Activated naive CD4-positive, alpha-beta T cell treated with anti-CD3 and anti-CD28 coated beads for 36 hours (primary cell): ENCODE results near the gene CEP250. TPM values are rescaled to one million over a fixed set of nuclear protein-coding genes. Genes with fewer than 3 reads are reported as not detected.
A peak's percentile ranks its signal among the peaks of the same experiment; 100 is the strongest.
"Not testable (repeated sequence)": the region's sequence is repeated elsewhere in the genome, so short reads cannot be mapped to it uniquely, and the experiment has no call there.

Experiments
- CTCF ChIA-PET: fragments of 350-600 bp; sonication (Branson Sonifier 250); formaldehyde crosslinking; loops from one replicate; lab custom pipeline; 2021; ENCODE audit warnings: antibody characterized with exemption; lab: Charles Lee
- DNase-seq: peaks from one replicate; pipeline ENCODE4 v3.0.0-alpha.2; 2020
- H3K27ac Mint-ChIP-seq: one replicate; pipeline ENCODE4 v1.8.0; 2021; ENCODE audit warnings: mild to moderate bottlenecking, mixed read lengths
- H3K27me3 Mint-ChIP-seq: one replicate; pipeline ENCODE4 v1.8.0; 2021; ENCODE audit warnings: low read depth, mixed read lengths
- H3K36me3 Mint-ChIP-seq: one replicate; pipeline ENCODE4 v1.8.0; 2021; ENCODE audit warnings: low read depth, mixed read lengths
- H3K4me1 Mint-ChIP-seq: one replicate; pipeline ENCODE4 v1.8.0; 2021; ENCODE audit warnings: low read depth, mixed read lengths
- H3K4me3 Mint-ChIP-seq: one replicate; pipeline ENCODE4 v1.8.0; 2021; ENCODE audit warnings: mild to moderate bottlenecking, moderate library complexity, mixed read lengths
- H3K9me3 Mint-ChIP-seq: one replicate; pipeline ENCODE4 v1.8.0; 2021; ENCODE audit warnings: mixed read lengths
- intact Hi-C: fragments of 100-400 bp; cut with micrococcal nuclease; formaldehyde crosslinking; loops from one replicate; pipeline ENCODE4 v1.15.1; 2023
- total RNA-seq, 2 experiments: library from RNA; stranded (reverse); gene quantifications; one replicate each; pipeline ENCODE4 v1.2.3, GENCODE V29; 2021

Gene CEP250
- total RNA-seq, 2 experiments from 2014 or later: 43.4 to 46.9 TPM

- no peak overlapping the region for H3K27ac Mint-ChIP-seq
- CTCF ChIA-PET: interaction anchor here (1.0 to 2.1 kb wide), 3 partner anchors 11 to 131 kb away, joined by 4 to 9 read pairs (median 4); no protein-coding TSS in a partner anchor
- no peaks in the 10 kb centered on the region for H3K36me3 Mint-ChIP-seq
- intact Hi-C loops: no loop called here
- no peaks in the 10 kb centered on the region for H3K9me3 Mint-ChIP-seq
- no peak for DNase-seq
- H3K4me1 Mint-ChIP-seq: peaks cover 3% of the 10 kb centered on the region
- H3K27me3 Mint-ChIP-seq: peaks cover 9% of the 10 kb centered on the region
- no peak overlapping the region for H3K4me3 Mint-ChIP-seq
These were observed 19.2 kb upstream of the CEP250 start for GRCh38 chr20:35436177-35436573.

DNA sequence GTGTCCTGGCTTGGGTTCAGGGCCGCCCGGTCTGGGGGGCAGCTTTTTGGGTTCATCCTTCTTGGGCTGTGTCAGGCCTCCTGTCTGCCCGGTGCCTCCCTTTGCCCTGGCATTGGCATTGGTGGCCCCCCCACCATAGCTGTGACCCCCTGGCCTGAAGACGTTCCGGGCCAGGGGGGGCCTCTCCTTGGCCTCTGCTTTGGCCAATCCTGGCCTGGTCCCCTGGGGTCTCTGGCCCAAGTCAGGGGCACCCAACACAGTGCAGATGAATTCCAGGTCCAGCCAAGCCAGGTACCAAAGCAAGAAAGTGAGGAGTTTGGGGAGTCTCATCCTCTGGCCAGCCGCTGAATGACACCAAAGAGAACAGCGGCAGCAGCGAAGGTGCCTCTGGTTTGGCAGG, 17.8 kb upstream of the CEP250 start:
- Mint-ChIP-seq H3K4me1 (peaks cover 3% of the 10 kb centered on the region), H3K4me3 (no peak overlapping the region), H3K36me3 (no peaks in the 10 kb centered on the region), H3K27me3 (peaks cover 9% of the 10 kb centered on the region), H3K27ac (no peak overlapping the region), H3K9me3 (no peaks in the 10 kb centered on the region)
- intact Hi-C loops: no loop called here
- CTCF ChIA-PET: interaction anchor here (1.2 to 6.0 kb wide), 3 partner anchors 10 to 133 kb away, joined by 3 to 62 read pairs (median 24); no protein-coding TSS in a partner anchor
- no peak for DNase-seq

- Mint-ChIP-seq H3K27me3 (peaks cover 11% of the 10 kb centered on the region), H3K36me3 (no peaks in the 10 kb centered on the region), H3K4me3 (no peak overlapping the region), H3K9me3 (no peaks in the 10 kb centered on the region), H3K4me1 (peaks cover 7% of the 10 kb centered on the region), H3K27ac (no peak overlapping the region)
- CTCF ChIA-PET: interaction anchor here (6.0 kb wide), 1 partner anchor 138 kb away, joined by 62 read pairs; no protein-coding TSS in a partner anchor
- intact Hi-C loops: no loop called here
- DNase-seq: no peak
These were observed 12.4 kb upstream of the CEP250 start for GRCh38 chr20:35443003-35443402.

GRCh38 chr20:35444226-35444625, 11.2 kb upstream of the CEP250 start:
- H3K9me3 Mint-ChIP-seq: no peaks in the 10 kb centered on the region
- no peak for DNase-seq
- no peak overlapping the region for H3K4me3 Mint-ChIP-seq
- intact Hi-C loops: no loop called here
- CTCF ChIA-PET: interaction anchor here (1.8 to 7.1 kb wide), 2 partner anchors 9 to 139 kb away, joined by 5 to 79 read pairs; no protein-coding TSS in a partner anchor
- peaks cover 3% of the 10 kb centered on the region for H3K4me1 Mint-ChIP-seq
- no peaks in the 10 kb centered on the region for H3K36me3 Mint-ChIP-seq
- no peak overlapping the region for H3K27ac Mint-ChIP-seq
- peaks cover 11% of the 10 kb centered on the region for H3K27me3 Mint-ChIP-seq

DNA sequence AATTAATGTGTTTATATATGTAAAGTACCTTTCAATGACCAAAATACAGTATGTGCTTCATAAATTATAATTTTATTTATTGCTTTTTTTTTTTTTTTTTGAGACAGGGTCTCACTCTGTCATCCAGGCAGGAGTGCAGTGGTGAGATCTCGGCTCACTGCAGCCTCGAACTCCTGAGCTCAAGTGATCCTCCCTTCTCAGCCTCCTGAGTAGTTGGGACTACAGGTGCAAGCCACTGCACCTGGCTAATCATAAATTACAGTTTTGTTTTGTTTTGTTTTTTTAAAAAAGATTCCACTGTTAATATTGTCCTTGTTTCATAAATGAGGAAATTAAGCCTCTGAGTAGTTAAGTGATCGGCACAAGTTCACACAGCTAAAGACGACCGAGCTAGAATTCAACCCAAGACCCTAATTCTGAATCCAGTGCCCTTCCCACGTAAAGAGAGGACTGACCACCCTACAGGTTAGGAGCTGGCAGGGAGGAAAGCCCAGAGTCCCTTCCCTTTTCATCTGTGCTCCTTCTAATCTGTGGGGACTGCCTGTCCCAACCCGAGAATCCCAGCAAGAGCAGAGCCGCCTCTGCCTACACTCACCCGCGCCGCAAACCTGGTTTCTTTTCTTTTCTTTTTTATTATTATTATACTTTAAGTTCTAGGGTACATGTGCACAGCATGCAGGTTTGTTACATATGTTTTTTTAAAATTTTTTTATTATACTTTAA, 8.9 kb upstream of the CEP250 start:
- Mint-ChIP-seq H3K27me3 (peaks cover 2% of the 10 kb centered on the region), H3K4me3 (peak overlapping the region; percentile 66), H3K27ac (no peak overlapping the region), H3K36me3 (no peaks in the 10 kb centered on the region), H3K4me1 (peaks cover 3% of the 10 kb centered on the region), H3K9me3 (no peaks in the 10 kb centered on the region)
- CTCF ChIA-PET: interaction anchor here (0.5 to 7.1 kb wide), 14 partner anchors 8 to 411 kb away, joined by 3 to 79 read pairs (median 4); partner anchors contain the start of gene GDF5
- no peak for DNase-seq
- intact Hi-C loops: loop anchor here (1.0 kb wide), 1 partner anchor 142 kb away; no protein-coding TSS in a partner anchor

- Mint-ChIP-seq H3K27me3 (peaks cover 2% of the 10 kb centered on the region), H3K4me1 (peaks cover 3% of the 10 kb centered on the region), H3K9me3 (no peaks in the 10 kb centered on the region), H3K27ac (no peak overlapping the region), H3K36me3 (no peaks in the 10 kb centered on the region), H3K4me3 (peak overlapping the region; percentile 72)
- DNase-seq: peak; percentile 97
- CTCF ChIA-PET: interaction anchor here (0.5 to 7.1 kb wide), 20 partner anchors 8 to 412 kb away, joined by 3 to 79 read pairs (median 4); partner anchors contain the start of genes CEP250, EIF6 and GDF5
- intact Hi-C loops: loop anchor here (1.0 kb wide), 1 partner anchor 143 kb away; no protein-coding TSS in a partner anchor
These were observed 8.2 kb upstream of the CEP250 start for GRCh38 chr20:35447082-35447789.

DNA sequence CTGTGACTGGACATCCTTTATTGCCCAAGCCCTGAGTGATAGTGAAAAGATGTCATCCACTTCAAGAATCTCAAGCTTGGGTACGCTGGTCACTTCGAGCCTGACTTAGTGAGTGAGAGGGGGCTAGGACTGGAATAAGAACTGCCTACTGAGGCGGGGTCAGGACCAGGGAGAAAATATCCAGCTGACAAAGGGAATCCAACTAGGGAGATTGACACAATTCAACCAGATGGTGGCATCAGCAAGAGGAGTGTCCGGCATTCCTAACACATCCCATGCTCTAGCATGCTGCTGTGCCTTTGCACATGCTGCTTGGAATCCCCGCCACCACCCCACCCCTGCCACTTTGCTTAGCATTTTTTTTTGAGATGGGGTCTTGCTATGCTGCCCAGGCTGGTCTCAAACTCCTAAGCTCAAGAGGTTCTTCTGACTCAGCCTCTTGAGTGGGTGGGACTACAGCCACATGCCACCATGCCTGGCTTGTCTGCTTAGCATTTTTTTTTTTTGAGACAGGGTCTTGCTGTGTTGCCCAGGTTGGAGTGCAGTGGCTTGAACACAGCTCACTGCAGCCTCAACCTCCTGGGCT, 6.5 kb upstream of the CEP250 start:
- Mint-ChIP-seq H3K4me3 (no peak overlapping the region), H3K27ac (no peak overlapping the region), H3K36me3 (no peaks in the 10 kb centered on the region), H3K9me3 (no peaks in the 10 kb centered on the region), H3K4me1 (peaks cover 8% of the 10 kb centered on the region), H3K27me3 (peaks cover 2% of the 10 kb centered on the region)
- intact Hi-C loops: no loop called here
- CTCF ChIA-PET: interaction anchor here (0.7 to 7.1 kb wide), 4 partner anchors 10 to 144 kb away, joined by 4 to 79 read pairs (median 10); partner anchors contain the start of gene GDF5
- DNase-seq: no peak

DNA sequence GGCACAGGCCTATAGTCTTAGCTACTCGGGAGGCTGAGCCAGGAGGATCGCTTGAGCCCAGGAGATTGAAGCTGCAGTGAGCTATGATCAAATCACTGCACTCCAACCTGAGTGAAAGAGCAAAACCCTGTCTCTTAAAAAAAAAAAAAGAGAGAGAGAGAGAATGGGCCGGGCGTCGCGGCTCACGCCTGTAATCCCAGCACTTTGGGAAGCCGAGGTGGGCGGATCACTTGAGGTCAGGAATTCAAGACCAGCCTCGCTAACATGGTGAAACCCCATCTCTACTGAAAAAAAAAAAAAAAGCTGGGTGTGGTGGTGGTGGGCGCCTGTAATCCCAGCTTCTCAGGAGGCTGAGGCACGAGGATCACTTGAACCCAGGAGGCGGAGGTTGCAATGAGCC, 5.5 kb upstream of the CEP250 start:
- DNase-seq, H3K36me3 Mint-ChIP-seq, H3K9me3 Mint-ChIP-seq, intact Hi-C loops, H3K27me3 Mint-ChIP-seq, H3K4me3 Mint-ChIP-seq, H3K27ac Mint-ChIP-seq: not testable (repeated sequence)
- CTCF ChIA-PET: interaction anchor here (7.1 kb wide), 1 partner anchor 145 kb away, joined by 79 read pairs; no protein-coding TSS in a partner anchor
- peaks cover 12% of the 10 kb centered on the region for H3K4me1 Mint-ChIP-seq

DNA sequence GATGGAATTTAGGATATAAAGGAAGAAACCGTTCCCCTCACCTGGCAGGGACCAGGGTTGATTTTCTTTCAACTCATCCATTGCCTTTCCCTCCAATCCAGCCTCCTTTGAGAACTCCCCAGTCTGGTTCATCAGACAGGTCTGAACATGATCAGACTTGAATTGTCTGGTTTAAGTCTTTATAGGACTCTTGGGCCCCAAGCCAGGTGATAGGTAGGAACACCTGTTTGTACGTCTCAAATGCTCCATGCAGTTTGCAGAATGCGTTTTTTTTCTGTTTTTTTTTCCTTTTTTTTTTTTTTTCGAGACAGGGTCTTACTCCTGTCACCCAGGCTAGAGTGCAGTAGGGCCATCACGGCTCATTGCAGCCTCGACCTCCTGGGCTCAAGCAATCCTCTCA, 4.1 kb upstream of the CEP250 start:
- Mint-ChIP-seq H3K36me3 (no peaks in the 10 kb centered on the region), H3K4me3 (no peak overlapping the region), H3K27ac (no peak overlapping the region), H3K4me1 (peaks cover 16% of the 10 kb centered on the region), H3K27me3 (no peaks in the 10 kb centered on the region), H3K9me3 (no peaks in the 10 kb centered on the region)
- CTCF ChIA-PET: interaction anchor here (3.0 kb wide), 1 partner anchor 147 kb away, joined by 15 read pairs; no protein-coding TSS in a partner anchor
- intact Hi-C loops: no loop called here
- no peak for DNase-seq

DNA sequence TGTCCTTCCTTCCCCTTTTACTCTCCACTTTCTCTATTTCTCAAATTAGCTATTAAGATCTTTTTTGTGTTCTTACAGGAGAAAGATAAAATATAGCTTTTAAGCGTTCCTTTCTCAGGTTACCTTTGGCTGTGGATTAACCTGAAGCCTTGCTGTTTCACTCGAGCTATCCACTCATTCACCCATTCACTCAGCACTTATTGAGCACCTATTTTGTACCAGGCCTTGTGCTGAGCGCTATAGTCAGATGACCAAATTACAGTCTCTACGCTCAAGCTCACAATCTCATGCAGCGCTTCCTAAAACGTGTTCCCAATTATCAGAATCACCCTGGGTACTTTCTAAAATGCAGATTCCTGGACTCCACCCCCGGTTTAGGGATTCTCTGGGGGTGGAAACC, 1.8 kb upstream of the CEP250 start:
- H3K9me3 Mint-ChIP-seq: no peaks in the 10 kb centered on the region
- H3K4me1 Mint-ChIP-seq: peaks cover 27% of the 10 kb centered on the region
- intact Hi-C loops: loop anchor here (1.0 to 2.0 kb wide), 4 partner anchors 41 to 501 kb away; partner anchors contain the start of genes CPNE1, EDEM2, RBM12 and SCAND1
- CTCF ChIA-PET: interaction anchor here (0.6 to 3.0 kb wide), 6 partner anchors 8 to 505 kb away, joined by 3 to 15 read pairs (median 4); no protein-coding TSS in a partner anchor
- no peak overlapping the region for H3K27ac Mint-ChIP-seq
- H3K27me3 Mint-ChIP-seq: no peaks in the 10 kb centered on the region
- peak overlapping the region; percentile 89 for H3K4me3 Mint-ChIP-seq
- no peaks in the 10 kb centered on the region for H3K36me3 Mint-ChIP-seq
- DNase-seq: no peak

DNA sequence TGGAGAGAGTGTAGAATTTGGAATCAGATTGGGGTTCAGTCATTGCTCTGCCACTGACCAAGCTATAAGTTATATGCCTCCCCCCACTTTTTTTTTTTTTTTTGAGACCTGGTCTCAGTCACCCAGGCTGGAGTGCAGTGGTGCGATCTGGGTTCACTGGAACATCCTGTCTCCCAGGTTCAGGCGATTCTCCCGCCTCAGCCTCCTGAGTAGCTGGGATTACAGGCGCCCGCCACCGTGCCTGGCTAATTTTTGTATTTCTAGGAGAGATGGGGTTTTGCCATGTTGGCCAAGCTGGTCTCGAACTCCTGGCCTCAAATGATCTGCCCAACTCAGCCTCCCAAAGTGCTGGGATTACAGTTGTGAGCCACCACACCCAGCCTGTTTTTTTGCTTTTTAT, 1.3 kb downstream of the CEP250 start:
- intact Hi-C loops: loop anchor here (5.0 kb wide), 1 partner anchor 161 kb away; the partner anchor contains the start of gene SPAG4
- CTCF ChIA-PET: interaction anchor here (0.7 to 2.1 kb wide), 9 partner anchors 9 to 312 kb away, joined by 3 to 8 read pairs (median 4); no protein-coding TSS in a partner anchor
- not testable (repeated sequence) for H3K9me3 Mint-ChIP-seq, H3K36me3 Mint-ChIP-seq, H3K27me3 Mint-ChIP-seq, H3K27ac Mint-ChIP-seq, DNase-seq
- Mint-ChIP-seq H3K4me1 (peaks cover 27% of the 10 kb centered on the region), H3K4me3 (peak overlapping the region; percentile 89)
